ENCODE data around the gene SPATA13. TPM values are rescaled to one million over a fixed set of nuclear protein-coding genes. Genes with fewer than 3 reads are reported as not detected.
"Not testable (repeated sequence)": the region's sequence is repeated elsewhere in the genome, so short reads cannot be mapped to it uniquely, and the experiment has no call there.

Gene SPATA13
- total RNA-seq, 1 donor from 2014 or later, result 38.2 TPM

DNA sequence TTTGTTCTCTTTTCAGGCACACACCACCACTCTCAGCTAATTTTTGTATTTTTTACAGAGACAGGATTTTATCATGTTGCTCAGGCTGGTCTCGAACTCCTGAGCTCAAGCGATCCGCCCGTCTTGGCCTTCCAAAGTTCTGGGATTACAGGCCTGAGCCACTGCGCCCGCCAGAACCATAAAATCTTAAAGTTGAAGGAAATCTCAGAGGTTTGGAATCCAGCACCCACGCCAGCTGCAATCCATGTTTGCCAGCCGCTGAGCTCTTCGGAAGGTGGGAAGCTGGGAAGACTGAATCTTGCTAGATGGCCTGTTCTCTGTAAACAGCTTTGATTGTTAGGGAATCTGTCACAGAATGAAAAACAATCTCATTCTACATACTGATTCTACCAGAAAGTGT is 38.5 kb downstream of the SPATA13 start:
- Histone ChIP-seq H3K36me3 (no peaks in the 10 kb centered on the region), H3K9me3 (no peaks in the 10 kb centered on the region), H3K4me1 (no peaks in the 10 kb centered on the region), H3K27me3 (no peaks in the 10 kb centered on the region), H3K27ac (no peak overlapping the region), H3K4me3 (no peak overlapping the region)
- intact Hi-C loops (cut with DNase I), result no loop called here
- no peak for TF ChIP-seq CTCF (IDR thresholded peaks at IDR 0.05)
- no peak for DNase-seq (ENCODE audit: low spot score in 2 of 2)

DNA sequence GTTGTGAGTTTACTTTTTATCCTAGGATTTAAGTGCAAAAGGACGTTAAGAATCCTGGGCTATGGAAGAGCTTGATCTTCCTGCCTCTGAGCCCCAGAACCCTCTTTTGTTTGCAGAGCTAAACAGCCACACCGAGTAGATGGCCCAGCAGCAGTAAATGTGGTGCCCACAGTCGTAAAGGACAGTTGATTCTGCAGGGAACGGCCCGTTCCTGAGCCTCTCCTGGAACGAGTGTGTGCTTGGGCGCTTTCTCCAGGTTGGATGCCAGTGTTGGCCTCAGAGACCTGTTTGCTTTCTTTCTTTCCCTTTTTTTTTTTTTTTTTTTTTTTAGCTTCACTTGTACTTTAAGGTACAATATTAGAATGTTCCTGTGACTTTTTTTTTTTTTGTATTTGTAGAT is 41.7 kb downstream of the SPATA13 start:
- Histone ChIP-seq H3K9me3 (no peaks in the 10 kb centered on the region), H3K4me3 (no peak overlapping the region), H3K36me3 (no peaks in the 10 kb centered on the region), H3K27ac (no peak overlapping the region), H3K27me3 (no peaks in the 10 kb centered on the region), H3K4me1 (no peaks in the 10 kb centered on the region)
- no peak for TF ChIP-seq CTCF (IDR thresholded peaks at IDR 0.05)
- no peak for DNase-seq (ENCODE audit: low spot score in 2 of 2)
- intact Hi-C loops (cut with DNase I), result no loop called here

DNA sequence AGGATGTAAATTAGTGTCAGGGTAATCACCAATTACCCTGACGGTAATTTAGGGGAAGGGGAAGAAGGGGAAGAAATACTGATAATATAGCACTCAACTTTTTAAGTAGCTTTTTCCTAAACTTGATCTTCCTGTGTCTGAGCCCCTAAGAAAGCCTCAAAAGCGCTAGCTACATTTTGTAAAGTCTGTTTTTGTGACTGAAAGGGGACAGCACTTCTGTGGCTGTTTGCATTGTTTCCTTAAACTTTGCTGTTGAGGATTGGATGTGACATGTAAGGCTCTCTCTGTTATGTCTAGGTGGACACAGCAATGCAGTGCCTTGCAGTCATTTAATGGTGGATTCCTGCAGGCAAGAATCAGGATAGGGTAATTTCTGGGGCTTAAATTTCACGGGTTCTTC is 42.8 kb downstream of the SPATA13 start:
- TF ChIP-seq CTCF (IDR thresholded peaks at IDR 0.05), result no peak
- Histone ChIP-seq H3K9me3 (no peaks in the 10 kb centered on the region), H3K36me3 (no peaks in the 10 kb centered on the region), H3K27me3 (no peaks in the 10 kb centered on the region), H3K4me1 (no peaks in the 10 kb centered on the region), H3K4me3 (no peak overlapping the region), H3K27ac (no peak overlapping the region)
- intact Hi-C loops (cut with DNase I), result no loop called here
- DNase-seq (ENCODE audit: low spot score in 2 of 2), result no peak

- Histone ChIP-seq H3K4me1 (no peaks in the 10 kb centered on the region), H3K27ac (no peak overlapping the region)
- TF ChIP-seq CTCF (IDR thresholded peaks at IDR 0.05), result no peak
Measured at GRCh38 chr13:24203811-24204210, 43.3 kb downstream of the SPATA13 start.

DNA sequence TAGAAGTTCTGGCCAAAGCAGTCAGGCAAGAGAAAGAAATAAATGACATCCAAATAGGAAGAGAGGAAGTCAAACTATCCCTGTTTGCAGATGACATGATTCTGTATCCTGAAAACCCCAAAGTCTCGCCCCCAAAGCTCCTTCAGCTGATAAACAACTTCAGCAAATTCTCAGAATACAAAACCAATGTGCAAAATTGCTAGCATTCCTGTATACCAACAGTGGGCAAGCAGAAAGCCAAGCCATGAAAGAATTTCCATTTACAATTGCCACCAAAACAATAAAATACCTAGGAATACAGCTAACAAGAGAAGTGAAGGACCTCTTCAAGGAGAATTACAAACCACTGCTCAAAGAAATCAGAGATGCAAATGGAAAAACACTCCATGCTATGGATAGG is 44.6 kb downstream of the SPATA13 start:
- H3K4me3 ChIP-seq; H3K27me3 ChIP-seq; H3K9me3 ChIP-seq; H3K36me3 ChIP-seq; DNase-seq (ENCODE audit: low spot score in 2 of 2); intact Hi-C loops (cut with DNase I); H3K4me1 ChIP-seq; H3K27ac ChIP-seq: not testable (repeated sequence)

More at GRCh38 chr13:24203811-24204210, 43.3 kb downstream of the SPATA13 start:
- H3K9me3 ChIP-seq, result no peaks in the 10 kb centered on the region
- no peak overlapping the region for H3K4me3 ChIP-seq
- intact Hi-C loops (cut with DNase I), result no loop called here
- no peaks in the 10 kb centered on the region for H3K36me3 ChIP-seq
- H3K27me3 ChIP-seq, result no peaks in the 10 kb centered on the region
- DNase-seq (ENCODE audit: low spot score in 2 of 2), result no peak

- H3K4me1 ChIP-seq, result no peaks in the 10 kb centered on the region
Measured at GRCh38 chr13:24207841-24208667, 47.5 kb downstream of the SPATA13 start.

More at GRCh38 chr13:24207841-24208667, 47.5 kb downstream of the SPATA13 start:
- Histone ChIP-seq H3K27ac (no peak overlapping the region), H3K9me3 (no peaks in the 10 kb centered on the region), H3K27me3 (no peaks in the 10 kb centered on the region), H3K36me3 (no peaks in the 10 kb centered on the region), H3K4me3 (no peak overlapping the region)
- intact Hi-C loops (cut with DNase I), result no loop called here
- DNase-seq (ENCODE audit: low spot score in 2 of 2), result no peak
- no peak for TF ChIP-seq CTCF (IDR thresholded peaks at IDR 0.05)

All from ascending aorta (tissue), 2 donors.